K562 (cell line): ENCODE data around the gene KIF15. TPM values are rescaled to one million over a fixed set of nuclear protein-coding genes. Genes with fewer than 3 reads are reported as not detected.
"Not testable (repeated sequence)": the region's sequence is repeated elsewhere in the genome, so short reads cannot be mapped to it uniquely, and the experiment has no call there.

ENCODE experiments used
- ATAC-seq: fragments of 200-7000 bp; cut with Tn5 transposase; 3 replicates; pipeline ENCODE4 v1.9.1; 2020; ENCODE audit warnings: moderate library complexity
- BruUV-seq: library from RNA; stranded (reverse); fragments of 400-500 nt; replicated peaks from 2 replicates; lab custom pipeline; 2021; lab: Mats Ljungman, UMichigan
- CTCF ChIA-PET: fragments of 300-600 bp; formaldehyde crosslinking; extraction: SDS; loops from one replicate; lab custom pipeline; 2021; ENCODE audit warnings: low intra/inter-chr PET ratio; lab: Yijun Ruan, JAX
- POLR2A ChIA-PET: fragments of 300-600, 350-650 bp; sonication (Branson Sonifier 250); formaldehyde crosslinking; extraction: SDS; loops from one replicate; lab custom pipeline; 2021; ENCODE audit warnings: antibody characterized with exemption, inconsistent platforms; lab: Yijun Ruan, JAX
- DNase-seq, 4 experiments: peaks; one replicate each; pipeline versions ENCODE4 v3.0.0 to v3.0.0-alpha.2; 2011 to 2018; ENCODE audit warnings: low spot score in 3 of 4, mixed read lengths in 3 of 4; ENCODE audit errors: extremely low read depth in 1 of 4
- FAIRE-seq: peaks from 2 replicates; lab custom pipeline; 2011; peaks lifted over from hg19 to GRCh38; lab: Jason Lieb, UNC
- H2AFZ ChIP-seq: 2 replicates; pipeline ENCODE4 v1.6.0; 2011; ENCODE audit warnings: low read depth, low read length, control low read depth, inconsistent platforms
- H3K27ac ChIP-seq: fragments of 200-600 bp; 3 replicates; pipeline ENCODE4 v1.8.0; 2011; ENCODE audit warnings: low read depth, mild to moderate bottlenecking, control low read depth, inconsistent platforms, low read length, moderate library complexity, mixed read lengths; ENCODE audit errors: extremely low read depth
- H3K27me3 ChIP-seq, 2 experiments: fragments of 300-600 bp in 1 of 2; 2 replicates in 1 of 2; 3 replicates in 1 of 2; pipeline versions ENCODE4 v1.6.0 to v1.8.0; 2011; ENCODE audit warnings: inconsistent platforms in 2 of 2, low read length in 2 of 2, mild to moderate bottlenecking in 1 of 2, mixed read lengths in 1 of 2, moderate library complexity in 1 of 2; ENCODE audit not compliant: control insufficient read depth in 2 of 2, insufficient read depth in 2 of 2
- H3K36me3 ChIP-seq: fragments of 300-600 bp; 3 replicates; pipeline ENCODE4 v1.8.0; 2011; ENCODE audit warnings: mild to moderate bottlenecking, low read length, inconsistent platforms; ENCODE audit not compliant: control insufficient read depth, insufficient read depth
- H3K4me1 ChIP-seq, 2 experiments: fragments of 200-600 bp in 1 of 2; replicated peaks in 1 of 2; 2 replicates in 1 of 2; 3 replicates in 1 of 2; pipeline versions ENCODE4 v1.5.1 to v1.8.0; 2011; ENCODE audit warnings: inconsistent platforms in 2 of 2, low read length in 2 of 2, mild to moderate bottlenecking in 1 of 2, mixed read lengths in 1 of 2, moderate library complexity in 1 of 2; ENCODE audit not compliant: control insufficient read depth in 2 of 2, insufficient read depth in 2 of 2
- H3K4me2 ChIP-seq: 2 replicates; pipeline ENCODE4 v1.6.1; 2011; ENCODE audit warnings: low read length, control low read depth, inconsistent platforms, mixed read lengths; ENCODE audit not compliant: insufficient read depth
- H3K4me3 ChIP-seq: fragments of 200-600 bp; sonication (generic), shearing (Covaris generic); 2 replicates; pipeline ENCODE4 v1.5.1; 2016; ENCODE audit warnings: control low read depth, inconsistent platforms
- H3K79me2 ChIP-seq: fragments of 200-600 bp; 3 replicates; pipeline ENCODE4 v1.8.0; 2011; ENCODE audit warnings: low read length, inconsistent platforms; ENCODE audit not compliant: control insufficient read depth, insufficient read depth
- H3K9ac ChIP-seq, 2 experiments: 2 replicates each; pipeline versions ENCODE4 v1.6.0 to v1.6.1; 2011; ENCODE audit warnings: low read depth in 2 of 2, low read length in 2 of 2, control low read depth in 1 of 2, inconsistent platforms in 1 of 2, mild to moderate bottlenecking in 1 of 2, mixed read lengths in 1 of 2; ENCODE audit not compliant: insufficient read depth in 1 of 2
- H3K9me1 ChIP-seq: one replicate; pipeline ENCODE4 v1.6.0; 2011; ENCODE audit warnings: inconsistent platforms, mild to moderate bottlenecking, low read length, moderate library complexity; ENCODE audit not compliant: control insufficient read depth, insufficient read depth
- H3K9me3 ChIP-seq: replicated peaks from 2 replicates; pipeline ENCODE4 v1.5.1; 2011; ENCODE audit warnings: low read depth, low read length, inconsistent platforms; ENCODE audit not compliant: control insufficient read depth, insufficient read depth
- H4K20me1 ChIP-seq: replicated peaks from 2 replicates; pipeline ENCODE4 v1.6.1; 2011; ENCODE audit warnings: low read length, inconsistent platforms, mixed read lengths; ENCODE audit not compliant: control insufficient read depth, insufficient read depth
- SOX6 ChIP-seq: fragments of 450-650 bp; IDR thresholded peaks from 2 replicates; pipeline ENCODE4 v1.6.1; 2014; ENCODE audit warnings: mild to moderate bottlenecking
- ZNF146 ChIP-seq: IDR thresholded peaks from one replicate; pipeline ENCODE4 v1.6.1; 2018; ENCODE audit warnings: missing compliant biosample characterization; ENCODE audit not compliant: unreplicated experiment
- ZNF316 ChIP-seq: fragments of 450-650 bp; IDR thresholded peaks from 2 replicates; pipeline ENCODE4 v1.6.1; 2016
- WGBS: fragments of 100-300 bp; shearing (Covaris generic); methylation state at CpG from one replicate; pipeline ENCODE4 v1.1.6; 2016; ENCODE audit warnings: low coverage, mixed read lengths; ENCODE audit not compliant: insufficient coverage; ENCODE audit errors: missing lambda C conversion rate; 5-methylcytosine and 5-hydroxymethylcytosine counted together
- in situ Hi-C: fragments of 300-500 bp; cut with MboI; formaldehyde crosslinking; loops from 4 replicates; pipeline ENCODE4 v1.15.0; 2018; ENCODE audit warnings: inconsistent platforms, mixed read lengths
- intact Hi-C: fragments of 100-400 bp; cut with micrococcal nuclease; formaldehyde crosslinking; loops from 2 replicates; pipeline ENCODE4 v1.14.2; 2022
- polyA plus RNA-seq, 8 experiments: library from polyadenylated mRNA; depleted of rRNA in 4 of 8; stranded (reverse) in 5 of 8; unstranded in 3 of 8; fragments of >200 nt; fragmentation: Nextera tagmentation in 2 of 8; fragmentation: Illumina TruSeq in 1 of 8; extraction: Ambion mirVana in 2 of 8; extraction: Trizol in 1 of 8; gene quantifications; 2 replicates each; pipeline versions ENCODE4 v1.2.1 to v1.2.3, GENCODE V29; 2011 to 2014; ENCODE audit warnings: inconsistent platforms in 1 of 8, missing spikeins in 1 of 8
- total RNA-seq, 7 experiments: library from RNA; depleted of rRNA in 6 of 7; stranded (reverse); fragments of >200 nt in 6 of 7; fragmentation: Illumina TruSeq in 2 of 7; extraction: Trizol in 2 of 7; gene quantifications; 2 replicates each; pipeline versions ENCODE4 v1.2.1 to v1.2.3, GENCODE V29; 2011 to 2021; ENCODE audit warnings: low replicate concordance in 1 of 7

KIF15 gene
- total and polyA plus RNA-seq, 9 of the 15 experiments (the other 6 are each of a cell fraction or from before 2014, with no cell fraction given): 9.0 to 45.9 (median 26.0) TPM

GRCh38 chr3:44814751-44815150, 53.2 kb downstream of the KIF15 start:
- H3K36me3 ChIP-seq: peaks cover 63% of the 10 kb centered on the region
- CTCF ChIA-PET: no interaction called here
- intact Hi-C loops: no loop called here

DNA sequence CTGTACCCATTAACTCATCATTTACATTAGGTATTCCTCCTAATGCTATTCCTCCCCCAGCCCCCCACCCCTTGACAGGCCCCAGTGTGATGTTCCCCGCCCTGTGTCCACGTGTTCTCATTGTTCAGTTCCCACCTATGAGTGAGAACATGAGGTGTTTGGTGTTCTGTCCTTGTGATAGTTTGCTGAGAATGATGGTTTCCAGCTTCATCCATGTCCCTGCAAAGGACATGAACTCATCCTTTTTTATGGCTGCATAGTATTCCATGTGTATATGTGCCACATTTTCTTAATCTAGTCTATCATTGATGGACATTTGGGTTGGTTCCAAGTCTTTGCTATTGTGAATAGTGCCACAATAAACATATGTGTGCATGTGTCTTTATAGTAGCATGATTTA, 54.7 kb downstream of the KIF15 start:
- H2AFZ ChIP-seq, H3K27ac ChIP-seq, CTCF ChIA-PET, ATAC-seq, DNase-seq, H3K27me3 ChIP-seq, H3K9ac ChIP-seq, H4K20me1 ChIP-seq, H3K4me3 ChIP-seq, H3K9me3 ChIP-seq, H3K9me1 ChIP-seq, in situ Hi-C loops, H3K79me2 ChIP-seq, intact Hi-C loops, H3K4me2 ChIP-seq, BruUV-seq, FAIRE-seq, H3K4me1 ChIP-seq: not testable (repeated sequence)
- TF ChIP-seq ZNF146: peak; percentile 60
- peaks cover 48% of the 10 kb centered on the region for H3K36me3 ChIP-seq
- WGBS: 100% methylated on average over 2 of the region's 2 CpGs
- POLR2A ChIA-PET: interaction anchor here (1.7 kb wide), 1 partner anchor 8 kb away, joined by 4 read pairs; no protein-coding TSS in a partner anchor

More at GRCh38 chr3:44814751-44815150, 53.2 kb downstream of the KIF15 start:
- no peaks in the 10 kb centered on the region for H3K27me3 ChIP-seq
- no peaks in the 10 kb centered on the region for H4K20me1 ChIP-seq
- no peak for ATAC-seq
- no peak for FAIRE-seq
- H3K79me2 ChIP-seq: no peaks in the 10 kb centered on the region
- no peak overlapping the region for H2AFZ ChIP-seq
- no peak overlapping the region for H3K4me3 ChIP-seq
- POLR2A ChIA-PET: interaction anchor here (0.6 to 1.7 kb wide), 4 partner anchors 9 to 293 kb away, joined by 3 to 4 read pairs (median 3); no protein-coding TSS in a partner anchor
- no peaks in the 10 kb centered on the region for H3K4me1 ChIP-seq
- H3K9me1 ChIP-seq: no peaks in the 10 kb centered on the region
- no peak overlapping the region for H3K27ac ChIP-seq
- no peaks in the 10 kb centered on the region for H3K9me3 ChIP-seq
- in situ Hi-C loops: no loop called here
- no peak for DNase-seq
- WGBS: 84% methylated on average over 6 of the region's 6 CpGs
- no peak overlapping the region for H3K9ac ChIP-seq
- no peak overlapping the region for H3K4me2 ChIP-seq
- BruUV-seq: no TSS peak
- TF ChIP-seq ZNF316: peak; percentile 51; the same call in 1 of the 2 replicates
- no peak for TF ChIP-seq SOX6

DNA sequence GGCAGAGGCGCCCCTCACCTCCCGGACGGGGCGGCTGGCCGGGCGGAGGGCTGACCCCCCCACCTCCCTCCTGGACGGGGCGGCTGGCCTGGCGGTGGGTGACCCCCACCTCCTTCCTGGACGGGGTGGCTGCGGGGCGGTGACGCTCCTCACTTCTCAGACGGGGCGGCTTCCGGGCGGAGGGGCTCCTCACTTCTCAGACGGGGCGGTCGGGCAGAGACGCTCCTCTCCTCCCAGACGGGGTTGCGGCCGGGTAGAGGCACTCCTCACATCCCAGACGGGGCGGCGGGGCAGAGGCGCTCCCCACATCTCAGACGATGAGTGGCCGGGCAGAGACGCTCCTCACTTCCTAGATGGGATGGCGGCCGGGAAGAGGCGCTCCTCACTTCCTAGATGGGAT, 59.6 kb downstream of the KIF15 start:
- H3K9me3 ChIP-seq, H3K9ac ChIP-seq, ATAC-seq, H4K20me1 ChIP-seq, H3K27me3 ChIP-seq, H3K4me2 ChIP-seq, in situ Hi-C loops, FAIRE-seq, H3K79me2 ChIP-seq, CTCF ChIA-PET, H2AFZ ChIP-seq, DNase-seq, H3K27ac ChIP-seq, BruUV-seq, H3K9me1 ChIP-seq, intact Hi-C loops, H3K4me3 ChIP-seq, POLR2A ChIA-PET, H3K4me1 ChIP-seq: not testable (repeated sequence)
- 100% methylated on average over 7 of the region's 34 CpGs for WGBS
- peaks cover 27% of the 10 kb centered on the region; the same call in 2 of the 3 replicates for H3K36me3 ChIP-seq
